ENCODE results near the gene KRTAP2-2.
"Not testable (repeated sequence)": the region's sequence is repeated elsewhere in the genome, so short reads cannot be mapped to it uniquely, and the experiment has no call there.

Gene KRTAP2-2

GRCh38 chr17:41083427-41083826 lies 28.4 kb upstream of the KRTAP2-2 start:
- not testable (repeated sequence) for H3K36me3 ChIP-seq (ENCODE audit: insufficient read depth, low read length); H3K9ac ChIP-seq (ENCODE audit: low read depth, low read length, poor library complexity, severe bottlenecking); H3F3A ChIP-seq (ENCODE audit: low read depth); H3K79me2 ChIP-seq (ENCODE audit: insufficient read depth, low read length); H3K9me2 ChIP-seq (replicated peaks; ENCODE audit: low read depth, low read length); H2AFZ ChIP-seq (ENCODE audit: low read length); H3K4me2 ChIP-seq (ENCODE audit: low read depth, low read length, poor library complexity, severe bottlenecking); H3K4me3 ChIP-seq (ENCODE audit: low read length, poor library complexity, severe bottlenecking); H3K27me3 ChIP-seq (ENCODE audit: insufficient read depth, low read length, poor library complexity, severe bottlenecking); H4K20me1 ChIP-seq (ENCODE audit: insufficient read depth, low read length, poor library complexity, severe bottlenecking); H3K4me1 ChIP-seq (ENCODE audit: insufficient read depth, low read length, poor library complexity, severe bottlenecking); H3K9me3 ChIP-seq (ENCODE audit: insufficient read depth, low read depth, low read length)

GRCh38 chr17:41082626-41083025 lies 27.6 kb upstream of the KRTAP2-2 start:
- no peaks in the 10 kb centered on the region for H3K4me1 ChIP-seq (ENCODE audit: insufficient read depth, low read length, poor library complexity, severe bottlenecking)
- no peaks in the 10 kb centered on the region for H4K20me1 ChIP-seq (ENCODE audit: insufficient read depth, low read length, poor library complexity, severe bottlenecking)
- H3K4me2 ChIP-seq (ENCODE audit: low read depth, low read length, poor library complexity, severe bottlenecking) = no peak overlapping the region
- TF ChIP-seq CTCF (conservative IDR thresholded peaks at IDR 0.05; ENCODE audit: low read length) = no peak
- H3K79me2 ChIP-seq (ENCODE audit: insufficient read depth, low read length) = no peaks in the 10 kb centered on the region
- no peaks in the 10 kb centered on the region for H3F3A ChIP-seq (ENCODE audit: low read depth)
- H2AFZ ChIP-seq (ENCODE audit: low read length) = no peak overlapping the region
- no peak overlapping the region for H3K9ac ChIP-seq (ENCODE audit: low read depth, low read length, poor library complexity, severe bottlenecking)
- no peak overlapping the region for H3K4me3 ChIP-seq (ENCODE audit: low read length, poor library complexity, severe bottlenecking)
- no peaks in the 10 kb centered on the region for H3K36me3 ChIP-seq (ENCODE audit: insufficient read depth, low read length)
- H3K9me2 ChIP-seq (replicated peaks; ENCODE audit: low read depth, low read length) = no peaks in the 10 kb centered on the region
- no peaks in the 10 kb centered on the region for H3K9me3 ChIP-seq (ENCODE audit: insufficient read depth, low read depth, low read length)
- H3K27me3 ChIP-seq (ENCODE audit: insufficient read depth, low read length, poor library complexity, severe bottlenecking) = no peaks in the 10 kb centered on the region

- no peaks in the 10 kb centered on the region for H3K36me3 ChIP-seq (ENCODE audit: insufficient read depth, low read length)
Observed at GRCh38 chr17:41076788-41077187, 21.8 kb upstream of the KRTAP2-2 start.

GRCh38 chr17:41073676-41074075 lies 18.6 kb upstream of the KRTAP2-2 start:
- Histone ChIP-seq H3K9me3 (ENCODE audit: insufficient read depth, low read depth, low read length) (no peaks in the 10 kb centered on the region), H3K4me2 (ENCODE audit: low read depth, low read length, poor library complexity, severe bottlenecking) (no peak overlapping the region), H3K27me3 (ENCODE audit: insufficient read depth, low read length, poor library complexity, severe bottlenecking) (no peaks in the 10 kb centered on the region), H3K79me2 (ENCODE audit: insufficient read depth, low read length) (no peaks in the 10 kb centered on the region), H3K9me2 (replicated peaks; ENCODE audit: low read depth, low read length) (no peaks in the 10 kb centered on the region), H3K9ac (ENCODE audit: low read depth, low read length, poor library complexity, severe bottlenecking) (no peak overlapping the region), H4K20me1 (ENCODE audit: insufficient read depth, low read length, poor library complexity, severe bottlenecking) (no peaks in the 10 kb centered on the region), H2AFZ (ENCODE audit: low read length) (no peak overlapping the region), H3K4me3 (ENCODE audit: low read length, poor library complexity, severe bottlenecking) (no peak overlapping the region), H3F3A (ENCODE audit: low read depth) (no peaks in the 10 kb centered on the region), H3K36me3 (ENCODE audit: insufficient read depth, low read length) (no peaks in the 10 kb centered on the region), H3K4me1 (ENCODE audit: insufficient read depth, low read length, poor library complexity, severe bottlenecking) (peaks cover 8% of the 10 kb centered on the region)
- no peak for TF ChIP-seq EZH2phosphoT487 (IDR thresholded peaks at IDR 0.05; ENCODE audit: borderline replicate concordance)
- TF ChIP-seq CTCF (conservative IDR thresholded peaks at IDR 0.05; ENCODE audit: low read length) = no peak

More at GRCh38 chr17:41076788-41077187, 21.8 kb upstream of the KRTAP2-2 start:
- H3K4me2 ChIP-seq (ENCODE audit: low read depth, low read length, poor library complexity, severe bottlenecking) = no peak overlapping the region
- no peak overlapping the region for H3K9ac ChIP-seq (ENCODE audit: low read depth, low read length, poor library complexity, severe bottlenecking)
- H3F3A ChIP-seq (ENCODE audit: low read depth) = no peaks in the 10 kb centered on the region
- H3K4me3 ChIP-seq (ENCODE audit: low read length, poor library complexity, severe bottlenecking) = no peak overlapping the region
- TF ChIP-seq CTCF (conservative IDR thresholded peaks at IDR 0.05; ENCODE audit: low read length) (no peak), EZH2phosphoT487 (IDR thresholded peaks at IDR 0.05; ENCODE audit: borderline replicate concordance) (no peak)
- H4K20me1 ChIP-seq (ENCODE audit: insufficient read depth, low read length, poor library complexity, severe bottlenecking) = no peaks in the 10 kb centered on the region
- no peaks in the 10 kb centered on the region for H3K9me3 ChIP-seq (ENCODE audit: insufficient read depth, low read depth, low read length)
- no peaks in the 10 kb centered on the region for H3K27me3 ChIP-seq (ENCODE audit: insufficient read depth, low read length, poor library complexity, severe bottlenecking)
- H3K9me2 ChIP-seq (replicated peaks; ENCODE audit: low read depth, low read length) = no peaks in the 10 kb centered on the region
- H3K4me1 ChIP-seq (ENCODE audit: insufficient read depth, low read length, poor library complexity, severe bottlenecking) = no peaks in the 10 kb centered on the region
- H3K79me2 ChIP-seq (ENCODE audit: insufficient read depth, low read length) = no peaks in the 10 kb centered on the region
- no peak overlapping the region for H2AFZ ChIP-seq (ENCODE audit: low read length)

Measured in Loucy (cell line).